Stimulated activated CD8-positive, alpha-beta memory T cell treated with anti-CD3 and anti-CD28 coated beads, Interleukin-7, amount 100 ng/mL, for 4 hours (primary cell): Measurements from ENCODE around the gene IMPDH2.
A peak's percentile ranks its signal among the peaks of the same experiment; 100 is the strongest.
"Not testable (repeated sequence)": the region's sequence is repeated elsewhere in the genome, so short reads cannot be mapped to it uniquely, and the experiment has no call there.

Source experiments
- DNase-seq, 2 donors: peaks; one replicate each; pipeline ENCODE4 v3.0.0-alpha.2; 2020; ENCODE audit warnings: low read depth in 2 of 2

IMPDH2 gene

DNA sequence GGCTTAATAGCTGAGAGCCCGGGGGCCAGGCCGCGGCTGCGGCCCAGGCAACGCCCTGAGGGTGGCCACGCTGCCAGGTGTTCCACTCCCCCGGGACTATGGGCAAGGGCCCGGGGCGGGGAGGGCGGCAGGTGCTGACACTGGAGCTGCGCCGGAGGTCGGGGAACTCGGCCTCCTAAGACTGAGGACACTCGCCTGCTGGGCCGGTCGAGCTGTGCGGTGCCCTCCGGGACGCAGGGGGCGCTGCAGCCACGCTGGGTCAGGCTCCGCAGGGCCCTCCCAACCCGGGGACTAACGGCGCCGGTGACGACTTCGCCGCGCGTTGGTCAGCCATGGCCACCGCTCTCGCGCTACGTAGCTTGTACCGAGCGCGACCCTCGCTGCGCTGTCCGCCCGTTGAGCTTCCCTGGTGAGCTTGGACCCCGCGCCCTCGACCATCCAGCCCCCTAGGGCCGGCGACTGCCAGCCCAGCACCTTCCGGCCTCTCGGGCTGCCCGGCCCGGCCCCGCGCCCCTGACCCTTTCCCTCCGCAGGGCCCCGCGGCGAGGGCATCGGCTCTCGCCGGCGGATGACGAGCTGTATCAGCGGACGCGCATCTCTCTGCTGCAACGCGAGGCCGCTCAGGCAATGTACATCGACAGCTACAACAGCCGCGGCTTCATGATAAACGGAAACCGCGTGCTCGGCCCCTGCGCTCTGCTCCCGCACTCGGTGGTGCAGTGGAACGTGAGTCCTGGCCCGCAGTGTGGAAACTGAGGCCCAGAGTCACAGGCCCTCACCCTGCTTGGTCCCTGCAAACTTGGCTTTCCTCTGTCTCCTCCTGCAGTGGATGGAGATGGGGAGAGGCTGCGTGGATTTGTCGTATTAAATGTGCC lies 7.1 kb downstream of the IMPDH2 start, which contains the start of gene NDUFAF3:
Gene NDUFAF3, plus strand, starts transcription at position 309 of the 875 bp plus-strand sequence. Its CDS starts 24 bp downstream, at position 333.
- DNase-seq, result peak; percentile 78 to 86

DNA sequence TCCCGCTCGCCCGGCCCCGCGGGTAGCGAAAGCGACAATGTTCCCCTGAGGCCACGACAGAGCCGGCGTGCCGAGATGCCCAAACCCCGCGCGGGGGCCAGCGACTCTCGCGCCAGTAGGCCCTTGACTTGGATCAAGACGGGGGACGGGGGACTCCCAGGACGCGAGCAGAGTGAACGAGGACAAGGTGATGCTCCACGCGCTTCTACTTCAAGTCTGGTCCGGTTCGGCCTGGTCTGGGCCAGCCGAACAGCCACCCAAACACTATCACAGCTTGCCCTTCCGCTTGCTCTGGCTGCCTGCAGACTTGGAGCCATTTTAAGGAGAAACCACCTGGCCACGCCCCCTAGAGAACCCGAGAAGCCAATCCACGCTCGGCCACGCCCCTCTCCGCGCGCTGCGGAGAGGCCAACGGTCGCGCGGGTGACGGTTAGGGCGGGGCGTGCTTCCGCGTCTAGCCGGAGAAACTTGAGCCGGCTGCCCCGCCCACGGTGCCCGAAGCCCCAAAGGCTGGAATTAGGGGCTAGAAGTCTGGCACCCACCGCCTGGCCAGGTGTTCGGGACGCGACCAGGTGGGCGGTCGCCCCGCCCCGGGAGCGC lies 7.9 kb downstream of the IMPDH2 start:
- DNase-seq, result peak; percentile 95 to 97

DNA sequence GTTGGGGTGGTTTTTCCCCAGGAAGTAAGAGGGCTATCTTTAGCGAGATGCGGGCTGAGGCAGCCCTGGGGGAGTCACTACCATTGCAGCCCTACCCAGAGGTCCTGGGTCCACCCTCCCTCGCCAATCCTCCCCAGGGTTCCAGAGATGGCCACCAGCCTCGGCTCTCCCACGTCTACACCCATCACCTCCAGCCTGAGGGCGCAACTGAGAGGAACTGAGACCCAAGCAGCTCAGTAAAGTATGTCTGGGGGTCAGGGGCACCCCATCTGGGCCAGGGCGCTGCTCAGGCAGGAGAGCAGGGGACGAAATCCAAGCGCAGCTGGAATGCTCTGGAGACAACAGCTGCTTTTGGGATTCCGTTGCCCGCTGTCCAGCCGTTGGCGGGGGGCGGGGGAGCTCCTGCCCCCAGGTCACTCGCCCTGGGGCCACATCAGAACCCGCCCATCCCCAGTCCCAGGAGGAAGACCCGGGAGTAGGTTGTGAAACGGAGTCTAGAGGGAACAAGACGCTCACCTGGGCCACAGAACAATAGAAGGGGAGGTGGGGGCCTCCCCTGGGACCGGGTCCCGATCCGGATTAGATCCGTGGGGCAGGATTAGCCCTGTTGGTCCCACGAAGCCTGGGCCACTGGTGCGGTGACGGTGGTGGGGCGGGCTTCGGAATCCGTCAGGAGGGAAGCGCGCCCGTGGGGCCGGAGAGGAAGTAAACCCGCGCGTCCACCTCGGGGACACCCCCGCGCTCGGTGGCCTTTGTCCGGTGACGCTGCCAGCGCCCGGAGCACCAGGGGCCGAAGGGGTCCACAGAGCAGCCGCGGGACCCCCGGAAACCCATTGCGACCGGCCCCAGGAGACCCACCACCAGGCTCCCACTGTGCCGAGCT lies 8.6 kb downstream of the IMPDH2 start:
- peak in 1 of 2 donors; percentile 24 for DNase-seq

DNA sequence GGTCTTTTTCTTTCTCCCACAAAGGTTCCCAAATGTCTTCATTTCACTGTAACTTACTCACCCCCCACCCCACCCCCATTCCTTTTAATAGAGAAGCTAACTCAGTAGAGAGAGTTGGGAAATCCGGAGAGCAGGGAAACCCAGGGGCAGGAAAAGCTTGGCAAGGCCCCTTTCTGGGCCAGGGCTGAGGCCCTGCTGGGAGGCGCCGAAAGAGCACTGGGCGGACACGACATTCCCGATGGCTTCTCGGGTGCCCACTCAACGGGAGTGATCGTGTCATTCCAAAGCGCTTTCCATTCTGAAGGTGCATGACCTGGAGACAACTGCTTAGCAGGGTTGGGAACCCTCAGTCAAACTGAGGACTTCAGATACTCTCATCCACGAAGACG lies 9.3 kb downstream of the IMPDH2 start:
- no peak for DNase-seq

DNA sequence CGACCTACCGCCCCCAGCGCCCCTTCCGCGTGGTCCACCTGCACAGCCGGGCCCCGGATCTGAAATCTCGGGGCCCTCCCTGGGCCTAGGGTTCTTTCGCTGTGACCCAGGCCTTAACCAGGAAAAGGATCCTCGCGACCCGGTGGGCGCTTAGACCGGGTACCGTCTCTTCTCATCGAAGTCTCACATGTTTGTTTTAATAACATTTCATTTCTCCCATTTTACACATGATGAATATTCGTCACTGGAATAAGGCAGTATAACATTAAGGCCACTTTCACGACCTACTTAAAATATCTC lies 10.5 kb downstream of the IMPDH2 start:
- DNase-seq, result no peak

DNA sequence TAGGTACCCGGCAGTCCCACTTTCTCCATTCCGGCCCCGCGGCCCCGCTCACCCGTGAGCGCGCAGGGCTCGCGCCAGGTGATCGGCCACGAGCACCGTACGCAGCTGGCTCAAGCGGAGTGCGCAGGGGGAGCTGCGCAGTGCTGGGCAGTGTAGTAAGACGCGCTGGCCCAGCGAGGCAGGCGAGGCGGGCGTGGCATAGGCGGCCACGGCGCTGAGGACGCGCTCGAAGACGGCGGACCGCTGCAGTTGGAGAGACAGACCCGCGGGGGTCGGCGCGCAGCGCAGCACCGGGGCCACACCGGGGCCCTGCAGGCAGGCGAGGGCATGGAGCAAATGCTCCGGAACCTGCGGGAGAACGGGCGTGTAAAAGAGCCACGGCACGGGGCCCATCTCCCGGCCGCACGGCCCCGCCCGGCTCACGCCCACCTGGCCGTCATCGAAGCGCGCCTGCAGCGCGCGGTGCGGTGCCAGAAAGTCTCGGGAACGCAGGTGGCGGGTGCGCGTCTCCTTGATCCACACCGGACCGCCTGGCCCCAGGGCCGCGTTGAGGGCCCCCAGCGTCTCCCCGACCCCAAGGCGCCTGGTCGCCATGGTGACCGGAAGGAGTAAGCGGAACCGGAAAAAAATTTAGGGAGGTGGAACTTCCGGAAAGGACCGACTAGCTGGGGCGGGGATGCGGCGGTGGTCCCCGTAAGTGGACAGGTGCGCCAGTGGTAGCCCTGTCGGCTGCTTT lies 11.1 kb downstream of the IMPDH2 start, which contains the start of gene DALRD3:
Gene DALRD3, minus strand, starts transcription at position 610 of the 736 bp plus-strand sequence. Its CDS starts 16 bp downstream, at position 594.
- DNase-seq, result peak; percentile 31 to 48

DNA sequence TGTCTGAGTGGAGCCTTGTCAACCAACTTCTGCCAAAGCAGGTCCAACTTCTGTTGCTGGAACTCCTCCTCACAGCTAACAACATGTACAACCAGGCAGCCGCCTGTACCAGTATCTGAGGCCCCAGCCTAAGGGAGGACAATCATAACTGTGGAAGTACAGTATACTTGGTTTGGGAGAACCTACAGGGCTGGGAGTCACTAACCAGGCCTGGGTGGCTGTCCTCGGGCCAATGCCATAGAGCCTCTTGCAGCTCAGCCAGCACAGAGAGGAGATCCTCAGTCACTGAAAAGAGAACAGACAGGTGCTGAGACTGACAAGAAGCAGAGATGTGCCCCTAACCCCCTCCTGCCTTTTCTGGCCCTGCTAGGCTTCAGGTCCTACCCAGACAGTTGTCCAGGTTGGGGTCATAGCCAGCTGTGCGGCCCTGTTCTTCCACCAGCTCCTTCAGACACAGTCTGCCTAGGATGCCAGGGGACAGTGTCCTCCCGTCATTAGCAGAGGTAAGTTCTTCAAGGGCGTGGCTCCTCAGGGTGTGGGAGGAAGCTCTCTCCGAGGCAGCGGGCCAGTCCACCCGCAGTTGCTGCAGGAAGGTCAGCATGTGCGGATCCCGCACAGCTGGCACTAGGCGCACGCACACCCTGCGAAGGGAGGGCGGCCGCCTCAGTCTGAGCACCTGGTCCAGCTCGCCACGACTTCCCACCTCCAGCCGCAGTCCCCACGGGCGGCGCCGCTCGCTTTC lies 11.8 kb downstream of the IMPDH2 start:
- no peak for DNase-seq

DNA sequence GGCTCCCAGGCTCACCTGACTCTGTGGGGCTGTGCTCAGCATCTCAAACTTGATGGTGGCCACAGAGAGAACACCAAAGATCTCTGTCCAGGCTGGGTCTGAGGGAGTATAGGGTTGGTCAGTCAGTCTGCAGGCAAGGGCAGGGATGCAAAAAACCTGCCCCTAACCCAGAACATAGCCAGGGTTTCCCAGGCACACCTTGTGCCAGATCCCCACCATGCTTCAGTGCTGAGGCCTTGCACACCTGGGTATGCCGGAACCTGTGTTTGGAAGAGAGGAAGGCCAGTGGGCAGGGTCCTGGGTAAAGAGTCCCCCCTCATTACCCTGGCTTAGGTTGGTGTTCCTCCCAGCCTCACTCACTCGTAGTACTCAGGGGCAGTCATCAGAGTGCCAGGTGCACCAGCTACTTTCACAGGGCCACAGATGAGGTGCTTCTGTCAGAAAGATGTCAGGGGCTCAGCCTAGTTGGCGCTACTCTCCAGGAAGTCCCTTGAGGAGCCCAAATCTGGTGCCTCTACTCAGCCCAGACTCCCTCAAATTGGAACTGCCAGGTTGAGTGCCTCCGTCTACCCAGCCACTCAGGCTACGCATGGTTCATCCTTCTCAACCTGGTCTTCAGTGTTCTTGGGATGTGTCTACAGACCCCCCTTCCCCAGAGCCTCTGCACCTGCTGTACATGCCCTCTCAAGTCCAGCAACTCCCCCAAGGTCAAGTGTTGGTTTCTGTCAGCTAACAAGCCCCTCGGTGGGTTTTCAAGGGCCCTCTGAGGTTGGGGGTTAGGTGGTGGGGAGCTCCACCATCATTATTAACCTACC lies 12.6 kb downstream of the IMPDH2 start:
- DNase-seq, result no peak

DNA sequence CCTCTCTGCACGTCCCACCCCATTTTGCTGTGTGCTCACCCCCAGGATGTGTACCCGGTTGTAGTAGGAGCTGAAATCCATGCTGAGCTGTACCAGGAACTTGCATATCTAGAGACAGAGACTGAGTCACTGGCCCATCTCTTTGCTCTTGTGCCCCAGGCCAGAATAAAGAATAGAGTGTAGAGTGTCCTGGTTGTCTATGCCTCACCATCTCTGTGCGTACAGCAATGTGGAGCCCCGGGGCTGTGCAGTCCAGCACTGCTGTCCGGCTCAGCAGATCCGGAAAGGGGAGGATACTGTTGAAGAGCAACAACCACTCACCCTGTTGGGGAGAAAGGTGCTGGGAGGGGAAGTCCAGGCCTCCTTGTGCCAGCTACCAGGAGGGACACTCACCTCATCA lies 13.4 kb downstream of the IMPDH2 start:
- DNase-seq, result no peak

DNA sequence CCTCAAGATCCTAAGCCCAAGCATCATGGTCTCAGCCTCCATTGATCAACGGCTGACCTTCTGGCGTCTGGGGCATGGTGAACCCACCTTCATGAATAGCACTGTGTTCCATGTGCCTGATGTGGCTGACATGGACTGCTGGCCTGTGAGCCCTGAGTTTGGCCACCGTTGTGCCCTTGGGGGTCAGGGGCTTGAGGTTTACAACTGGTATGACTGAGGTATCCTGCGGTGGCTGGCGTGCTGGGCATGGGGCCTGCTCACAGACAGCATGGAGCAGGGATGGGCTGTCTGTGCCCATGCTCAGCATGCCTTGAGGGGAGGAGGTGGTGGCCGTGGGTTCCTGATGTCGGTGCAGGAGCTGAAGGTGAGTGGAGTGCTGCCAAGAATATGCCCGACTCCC lies 14.1 kb downstream of the IMPDH2 start:
- DNase-seq, result no peak

DNA sequence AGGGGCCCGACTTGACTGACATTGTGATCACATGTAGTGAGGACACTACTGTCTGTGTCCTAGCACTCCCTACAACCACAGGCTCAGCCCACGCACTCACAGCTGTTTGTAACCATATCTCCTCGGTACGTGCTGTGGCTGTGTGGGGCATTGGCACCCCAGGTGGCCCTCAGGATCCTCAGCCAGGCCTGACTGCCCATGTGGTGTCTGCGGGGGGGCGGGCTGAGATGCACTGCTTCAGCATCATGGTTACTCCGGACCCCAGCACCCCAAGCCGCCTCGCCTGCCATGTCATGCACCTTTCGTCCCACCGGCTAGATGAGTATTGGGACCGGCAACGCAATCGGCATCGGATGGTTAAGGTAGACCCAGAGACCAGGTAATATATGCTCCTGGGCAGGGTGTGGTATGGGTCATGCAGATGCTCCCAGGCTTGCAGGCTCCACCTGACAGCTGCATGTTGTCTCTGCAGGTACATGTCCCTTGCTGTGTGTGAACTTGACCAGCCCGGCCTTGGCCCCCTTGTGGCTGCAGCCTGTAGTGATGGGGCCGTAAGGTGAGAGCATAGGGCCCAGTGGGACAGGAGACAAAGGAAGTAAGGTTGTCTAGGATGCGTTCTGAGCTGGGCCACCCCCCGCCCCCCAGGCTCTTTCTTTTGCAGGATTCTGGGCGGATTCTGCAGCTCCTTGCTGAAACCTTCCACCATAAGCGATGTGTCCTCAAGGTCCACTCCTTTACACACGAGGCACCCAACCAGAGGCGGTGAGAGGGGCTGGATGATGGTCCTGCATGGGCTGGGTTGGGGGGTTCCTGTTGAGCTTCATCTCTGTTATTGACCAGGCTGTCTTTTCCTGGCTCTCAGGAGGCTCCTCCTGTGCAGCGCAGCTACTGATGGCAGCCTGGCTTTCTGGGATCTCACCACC lies 15.2 kb downstream of the IMPDH2 start:
- DNase-seq, result peak in 1 of 2 donors; percentile 25

DNA sequence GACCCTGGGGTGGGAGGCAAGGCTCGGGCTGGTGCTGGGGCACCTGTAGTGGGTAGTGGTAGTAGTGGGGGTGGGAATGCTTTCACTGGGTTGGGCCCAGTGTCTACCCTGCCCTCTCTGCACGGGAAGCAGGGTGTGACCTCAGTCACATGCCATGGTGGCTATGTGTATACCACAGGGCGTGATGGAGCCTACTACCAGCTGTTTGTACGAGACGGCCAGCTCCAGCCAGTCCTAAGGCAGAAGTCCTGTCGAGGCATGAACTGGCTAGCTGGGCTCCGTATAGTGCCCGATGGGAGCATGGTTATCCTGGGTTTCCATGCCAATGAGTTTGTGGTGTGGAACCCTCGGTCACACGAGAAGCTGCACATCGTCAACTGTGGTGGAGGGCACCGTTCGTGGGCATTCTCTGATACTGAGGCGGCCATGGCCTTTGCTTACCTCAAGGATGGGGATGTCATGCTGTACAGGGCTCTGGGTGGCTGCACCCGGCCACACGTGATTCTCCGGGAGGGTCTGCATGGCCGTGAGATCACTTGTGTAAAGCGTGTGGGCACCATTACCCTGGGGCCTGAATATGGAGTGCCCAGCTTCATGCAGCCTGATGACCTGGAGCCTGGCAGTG lies 16.0 kb downstream of the IMPDH2 start:
- no peak for DNase-seq

DNA sequence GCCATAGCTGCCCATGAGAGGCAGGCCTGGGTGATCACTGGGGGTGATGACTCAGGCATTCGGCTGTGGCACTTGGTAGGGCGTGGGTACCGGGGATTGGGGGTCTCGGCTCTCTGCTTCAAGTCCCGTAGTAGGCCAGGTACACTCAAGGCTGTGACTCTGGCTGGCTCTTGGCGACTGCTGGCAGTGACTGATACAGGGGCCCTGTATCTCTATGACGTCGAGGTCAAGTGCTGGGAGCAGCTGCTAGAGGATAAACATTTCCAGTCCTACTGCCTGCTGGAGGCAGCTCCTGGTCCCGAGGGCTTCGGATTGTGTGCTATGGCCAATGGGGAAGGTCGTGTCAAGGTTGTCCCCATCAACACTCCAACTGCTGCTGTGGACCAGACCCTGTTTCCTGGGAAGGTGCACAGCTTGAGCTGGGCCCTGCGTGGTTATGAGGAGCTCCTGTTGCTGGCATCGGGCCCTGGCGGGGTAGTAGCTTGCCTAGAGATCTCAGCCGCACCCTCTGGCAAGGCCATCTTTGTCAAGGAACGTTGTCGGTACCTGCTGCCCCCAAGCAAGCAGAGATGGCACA lies 16.7 kb downstream of the IMPDH2 start:
- DNase-seq, result no peak

DNA sequence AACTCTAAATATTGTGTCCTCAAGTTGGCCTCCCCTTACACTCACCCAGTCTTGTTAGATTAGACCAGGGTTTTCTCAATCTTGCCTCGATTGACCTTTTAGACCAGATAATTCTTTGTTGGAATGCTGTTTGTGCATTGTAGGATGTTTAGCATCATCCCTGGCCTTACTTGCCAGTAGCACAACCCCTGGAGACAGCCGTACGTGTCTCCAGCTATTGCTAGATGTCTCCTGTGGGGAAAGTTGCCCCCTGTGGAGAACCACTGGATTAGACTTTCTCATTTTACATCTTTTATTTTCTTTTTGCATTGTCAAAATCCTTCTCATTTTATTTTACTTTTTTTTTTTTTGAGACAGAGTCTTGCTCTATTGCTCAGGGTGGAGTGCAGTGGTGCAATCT lies 19.8 kb downstream of the IMPDH2 start:
- DNase-seq, result no peak

DNA sequence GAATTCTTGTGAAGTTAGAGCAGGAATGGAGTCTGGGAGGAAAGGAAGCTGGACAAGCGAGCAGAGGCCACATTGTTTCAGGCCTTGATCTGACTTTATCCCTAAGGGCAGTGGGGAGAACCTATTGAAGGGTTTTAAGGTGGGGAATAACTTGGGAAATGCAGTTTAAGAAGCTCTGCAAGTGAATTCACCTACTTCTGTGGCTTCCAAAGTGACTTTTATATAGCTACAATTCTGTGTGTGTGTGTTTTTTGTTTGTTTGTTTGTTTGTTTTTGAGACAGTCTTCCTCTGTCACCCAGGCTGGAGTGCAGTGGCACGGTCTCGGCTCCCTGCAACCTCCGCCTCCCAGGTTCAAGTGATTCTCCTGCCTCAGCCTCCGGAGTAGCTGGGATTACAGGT lies 20.6 kb downstream of the IMPDH2 start:
- DNase-seq, result not testable (repeated sequence)

DNA sequence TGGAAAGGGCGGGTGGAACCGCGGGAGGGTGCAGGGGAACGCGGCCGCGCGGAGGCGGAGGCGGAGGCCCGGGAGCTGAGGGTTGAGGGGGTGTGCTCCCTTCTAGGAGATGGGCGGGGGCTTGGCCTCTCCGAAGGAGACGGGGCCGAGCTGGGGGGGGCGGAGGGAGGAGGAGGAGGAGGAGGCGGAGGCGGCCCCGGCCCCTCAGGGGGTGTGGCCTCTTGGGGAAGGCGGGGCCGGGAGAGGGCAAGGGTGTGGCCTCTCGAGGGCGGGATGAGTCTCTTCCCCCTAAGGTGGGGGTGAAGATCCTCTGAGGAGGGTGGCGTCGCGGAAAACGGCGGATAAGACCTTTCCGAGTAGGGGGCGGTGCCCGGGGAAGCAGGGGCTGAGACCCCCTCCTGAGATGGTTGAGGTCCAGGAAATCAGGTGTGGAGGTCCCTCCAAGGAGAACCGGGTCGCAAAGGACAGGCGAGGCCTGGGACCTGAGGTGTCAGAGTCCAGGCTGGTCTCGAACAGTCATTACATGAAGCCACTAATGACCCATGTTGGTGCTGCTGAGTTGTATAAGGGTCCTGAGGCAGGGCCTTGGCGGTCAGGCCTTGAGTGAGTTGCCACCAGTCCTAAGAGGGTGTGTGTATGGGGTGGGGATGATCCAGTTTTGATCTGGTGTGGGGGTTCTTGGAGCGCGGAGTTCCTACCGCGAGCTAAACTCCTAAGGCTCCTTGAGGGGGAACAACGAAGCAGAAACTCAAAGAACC lies 21.2 kb downstream of the IMPDH2 start:
- peak; percentile 86 to 88 for DNase-seq

DNA sequence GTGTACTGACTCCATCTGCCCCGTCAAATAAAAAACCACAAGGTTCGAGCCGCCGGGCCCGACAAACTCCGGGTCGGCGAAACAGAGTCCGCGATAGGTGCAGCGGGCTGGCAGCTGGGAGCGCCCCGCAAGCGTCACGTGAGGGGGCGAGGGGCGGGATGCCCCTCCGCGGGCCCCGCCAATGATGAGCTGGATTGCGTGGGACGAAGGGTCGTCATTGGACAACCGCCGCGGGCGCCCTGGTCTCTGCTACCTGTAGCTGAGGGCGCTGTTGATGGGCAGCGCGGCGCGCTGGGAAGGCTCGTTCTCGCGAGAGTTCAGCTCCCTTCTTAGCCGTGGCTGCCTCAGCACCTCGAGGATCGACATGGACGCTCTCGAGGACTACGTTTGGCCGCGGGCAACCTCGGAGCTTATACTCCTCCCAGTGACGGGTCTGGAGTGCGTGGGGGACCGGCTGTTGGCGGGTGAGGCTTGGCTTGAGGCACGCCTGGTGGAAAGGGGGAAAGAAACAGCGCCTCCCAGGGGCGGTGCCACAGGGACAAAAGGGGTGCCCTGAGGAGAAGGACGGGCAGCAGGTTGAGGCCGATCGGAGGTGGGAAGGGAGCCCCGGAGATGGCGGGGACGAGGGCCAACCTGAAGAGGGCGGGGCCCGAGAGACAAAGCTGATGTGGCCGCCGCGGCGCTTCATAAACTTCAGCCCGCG lies 22.0 kb downstream of the IMPDH2 start, which contains the start of gene WDR6:
Gene WDR6, plus strand, starts transcription at position 324 of the 703 bp plus-strand sequence. Its CDS starts 41 bp downstream, at position 365.
- peak; percentile 95 to 96 for DNase-seq
